HG03460 (cell line): ENCODE measurements around the gene SP3.
A peak's percentile ranks its signal among the peaks of the same experiment; 100 is the strongest.

ENCODE experiments used
- ATAC-seq: cut with Tn5 transposase; IDR thresholded peaks from one replicate; pipeline ENCODE4 v1.9.1; 2021; ENCODE audit not compliant: unreplicated experiment

SP3 gene

GRCh38 chr2:173860566-173860965 is 104.6 kb downstream of the SP3 start:
- ATAC-seq: no peak

GRCh38 chr2:173860082-173860481 is 105.1 kb downstream of the SP3 start:
- ATAC-seq: no peak

- peak; percentile 80 for ATAC-seq
These were observed 106.9 kb downstream of the SP3 start for GRCh38 chr2:173858291-173858731.
